Memory B cell (primary cell): ENCODE measurements around the gene HS3ST1.

Experiments used
- ATAC-seq: fragments of 150-1000 bp; cut with Tn5 transposase; 2 replicates; pipeline ENCODE4 v1.10.0; 2021; ENCODE audit warnings: low read depth, mild to moderate bottlenecking, moderate library complexity
- DNase-seq, 2 donors: peaks; one replicate each; pipeline ENCODE4 v3.0.0; 2022; ENCODE audit warnings: low spot score in 2 of 2
- H3K27ac Mint-ChIP-seq: one replicate; pipeline ENCODE4 v1.8.0; 2022; ENCODE audit warnings: mild to moderate bottlenecking, moderate library complexity, mixed read lengths
- H3K27me3 Mint-ChIP-seq: one replicate; pipeline ENCODE4 v1.8.0; 2022; ENCODE audit warnings: mixed read lengths
- H3K36me3 Mint-ChIP-seq: one replicate; pipeline ENCODE4 v1.8.0; 2022; ENCODE audit warnings: mild to moderate bottlenecking, mixed read lengths
- H3K4me1 Mint-ChIP-seq: one replicate; pipeline ENCODE4 v1.8.0; 2022; ENCODE audit warnings: mixed read lengths
- H3K4me3 Mint-ChIP-seq: one replicate; pipeline ENCODE4 v1.8.0; 2022; ENCODE audit warnings: mild to moderate bottlenecking, moderate library complexity, mixed read lengths
- H3K9me3 Mint-ChIP-seq: one replicate; pipeline ENCODE4 v1.8.0; 2022; ENCODE audit warnings: mixed read lengths

The HS3ST1 gene

DNA sequence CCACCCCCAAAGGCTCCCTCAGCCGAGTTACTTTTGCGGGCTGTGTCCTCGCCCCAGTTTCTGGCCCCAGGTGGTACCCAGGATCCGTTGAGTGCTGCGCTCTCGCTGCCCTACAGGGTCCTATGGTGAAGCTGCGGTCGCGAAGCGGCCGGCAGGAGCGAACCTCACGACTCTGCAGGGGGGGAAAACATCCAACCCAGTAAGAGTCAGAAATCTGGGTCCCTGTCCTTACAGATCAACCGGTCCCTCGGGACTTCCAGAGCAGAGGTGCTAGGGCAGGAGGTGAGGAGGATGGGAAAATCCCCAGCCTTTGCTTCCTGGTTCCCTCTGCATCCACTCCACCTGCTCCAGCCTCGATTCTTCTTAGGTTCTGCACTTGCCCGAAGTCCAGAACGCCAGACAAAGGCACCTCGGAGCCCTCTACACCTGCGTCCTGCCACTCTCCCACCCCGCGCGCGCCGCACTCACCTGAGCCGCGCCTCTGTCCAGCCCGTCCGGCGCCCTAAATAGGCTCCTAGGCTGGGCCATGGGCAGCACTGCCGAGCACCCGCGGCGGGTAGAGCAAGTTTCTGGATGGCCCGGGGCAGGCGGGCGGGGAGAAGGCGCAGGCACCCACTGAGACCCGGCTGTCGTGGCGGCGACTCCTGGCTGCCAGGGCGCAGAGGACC is at the start of gene HS3ST1:
TSS of gene HS3ST1 (minus strand) at position 664 of the 668 bp plus-strand sequence. CDS start 28,889 bp downstream, outside the sequence.
- Mint-ChIP-seq H3K4me1 (peaks cover 25% of the 10 kb centered on the region), H3K27ac (peak within 1 kb of the TSS; percentile 64), H3K4me3 (peak within 1 kb of the TSS; percentile 87), H3K9me3 (no peaks in the 10 kb centered on the region), H3K27me3 (no peaks in the 10 kb centered on the region), H3K36me3 (no peaks in the 10 kb centered on the region)
- ATAC-seq (peak; percentile 36), DNase-seq (peak in 1 of 2 donors; percentile 14)

DNA sequence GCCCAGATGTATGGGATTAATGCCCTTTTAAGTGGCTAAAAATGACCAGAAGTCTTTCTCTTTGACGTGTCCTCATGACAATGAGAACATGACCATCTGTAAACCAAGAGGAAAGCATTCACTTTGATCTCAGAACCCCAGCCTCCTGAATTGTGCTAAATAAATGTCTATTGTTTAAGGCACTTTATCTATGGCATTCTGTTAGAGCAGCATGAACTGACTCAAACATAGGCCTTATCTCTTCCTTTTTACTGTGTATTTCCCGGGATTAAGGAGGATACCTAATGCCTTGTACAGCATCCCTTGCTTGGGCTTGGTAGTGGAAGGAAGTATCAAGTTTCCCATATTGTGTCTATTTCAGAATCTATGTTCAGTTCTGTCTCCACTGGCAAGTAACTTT is 47.2 kb upstream of the HS3ST1 start:
- peaks cover 8% of the 10 kb centered on the region for H3K9me3 Mint-ChIP-seq
- no peaks in the 10 kb centered on the region for H3K36me3 Mint-ChIP-seq
- no peaks in the 10 kb centered on the region for H3K27me3 Mint-ChIP-seq
- ATAC-seq (no peak), DNase-seq (no peak)
- H3K27ac Mint-ChIP-seq, result no peak overlapping the region
- no peak overlapping the region for H3K4me3 Mint-ChIP-seq
- peaks cover 15% of the 10 kb centered on the region for H3K4me1 Mint-ChIP-seq

DNA sequence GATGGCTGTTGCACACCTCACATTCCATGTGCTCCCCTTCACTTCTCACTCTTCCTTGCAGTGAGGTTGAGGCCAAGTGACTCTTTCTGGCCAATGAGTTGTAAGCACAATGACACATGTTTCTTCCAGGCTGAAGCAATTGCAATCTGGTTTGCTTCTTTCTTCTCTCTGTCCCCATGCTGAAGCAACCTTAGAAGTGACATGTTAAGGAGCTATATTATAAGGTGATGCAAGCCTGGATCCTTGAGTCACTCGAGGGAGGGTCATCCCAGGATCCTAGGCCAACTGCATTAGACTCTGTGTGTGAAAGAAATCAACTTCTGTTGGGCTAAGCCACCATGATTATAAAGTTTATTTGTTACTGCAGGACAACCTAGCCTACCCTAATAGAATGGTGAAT is 45.5 kb upstream of the HS3ST1 start:
- peaks cover 6% of the 10 kb centered on the region for H3K9me3 Mint-ChIP-seq
- no peak overlapping the region for H3K4me3 Mint-ChIP-seq
- DNase-seq (no peak), ATAC-seq (no peak)
- H3K27ac Mint-ChIP-seq, result no peak overlapping the region
- no peaks in the 10 kb centered on the region for H3K36me3 Mint-ChIP-seq
- H3K27me3 Mint-ChIP-seq, result no peaks in the 10 kb centered on the region
- H3K4me1 Mint-ChIP-seq, result peaks cover 26% of the 10 kb centered on the region

- Mint-ChIP-seq H3K36me3 (no peaks in the 10 kb centered on the region), H3K9me3 (peaks cover 4% of the 10 kb centered on the region), H3K27me3 (no peaks in the 10 kb centered on the region), H3K4me3 (peak overlapping the region; percentile 69), H3K27ac (peak overlapping the region; percentile 92), H3K4me1 (peaks cover 28% of the 10 kb centered on the region)
- DNase-seq, result no peak
- ATAC-seq, result no peak
These were observed 43.8 kb upstream of the HS3ST1 start for GRCh38 chr4:11472535-11472934.

DNA sequence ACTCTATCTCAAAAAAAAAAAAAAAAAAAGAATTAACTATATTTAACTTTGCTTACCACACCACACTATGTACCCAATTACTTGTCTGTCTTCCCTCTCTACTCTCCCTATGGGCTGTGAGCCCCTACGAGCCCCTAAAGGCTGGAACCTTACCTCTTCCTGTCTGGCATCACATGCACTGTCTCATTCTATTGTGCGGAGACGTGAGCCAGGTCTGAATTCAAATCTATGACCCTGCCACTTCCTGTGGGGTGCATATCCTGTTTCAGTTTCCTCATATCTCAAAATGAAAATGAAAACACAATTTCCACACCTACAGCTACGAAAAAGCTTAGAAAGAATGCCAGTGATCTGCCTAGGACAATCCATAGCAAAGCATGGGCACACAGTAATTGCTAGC is 42.9 kb upstream of the HS3ST1 start:
- H3K4me1 Mint-ChIP-seq, result peaks cover 31% of the 10 kb centered on the region
- peak; percentile 94 for ATAC-seq
- peaks cover 4% of the 10 kb centered on the region for H3K9me3 Mint-ChIP-seq
- DNase-seq, result peak; percentile 33 to 48
- H3K4me3 Mint-ChIP-seq, result peak overlapping the region; percentile 83
- H3K36me3 Mint-ChIP-seq, result no peaks in the 10 kb centered on the region
- H3K27me3 Mint-ChIP-seq, result no peaks in the 10 kb centered on the region
- peak overlapping the region; percentile 88 for H3K27ac Mint-ChIP-seq

DNA sequence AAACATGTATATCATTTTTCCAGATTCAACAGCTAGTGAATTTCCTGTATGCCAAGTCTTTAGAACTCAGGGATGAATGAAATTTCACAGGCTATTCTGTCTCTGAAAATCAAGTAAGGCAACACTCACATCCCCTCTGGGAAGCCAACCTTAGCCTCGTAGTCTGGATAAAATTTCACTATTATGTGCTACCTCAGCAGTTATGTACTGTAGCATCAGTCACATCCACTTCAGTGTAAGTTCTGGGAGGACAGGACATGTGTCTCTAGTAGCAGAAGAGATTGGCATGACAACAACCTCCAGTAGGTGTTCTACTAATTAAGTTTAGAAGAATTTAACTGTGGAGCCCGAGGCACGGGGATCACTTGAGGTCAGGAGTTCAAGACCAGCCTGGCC is 42.4 kb upstream of the HS3ST1 start:
- peak overlapping the region; percentile 88 for H3K27ac Mint-ChIP-seq
- H3K4me1 Mint-ChIP-seq, result peaks cover 31% of the 10 kb centered on the region
- H3K9me3 Mint-ChIP-seq, result peaks cover 4% of the 10 kb centered on the region
- no peaks in the 10 kb centered on the region for H3K36me3 Mint-ChIP-seq
- ATAC-seq (no peak), DNase-seq (no peak)
- peak overlapping the region; percentile 18 for H3K4me3 Mint-ChIP-seq
- no peaks in the 10 kb centered on the region for H3K27me3 Mint-ChIP-seq

GRCh38 chr4:11470438-11471045 is 41.8 kb upstream of the HS3ST1 start:
- Mint-ChIP-seq H3K27ac (peak overlapping the region; percentile 88), H3K36me3 (no peaks in the 10 kb centered on the region), H3K4me3 (peak overlapping the region; percentile 18), H3K9me3 (peaks cover 4% of the 10 kb centered on the region), H3K27me3 (no peaks in the 10 kb centered on the region), H3K4me1 (peaks cover 31% of the 10 kb centered on the region)
- no peak for DNase-seq
- ATAC-seq, result no peak

GRCh38 chr4:11469650-11470437 is 41.1 kb upstream of the HS3ST1 start:
- Mint-ChIP-seq H3K27ac (peak overlapping the region; percentile 88), H3K27me3 (no peaks in the 10 kb centered on the region), H3K9me3 (peaks cover 6% of the 10 kb centered on the region), H3K4me1 (peaks cover 31% of the 10 kb centered on the region), H3K36me3 (no peaks in the 10 kb centered on the region), H3K4me3 (peak overlapping the region; percentile 18)
- no peak for ATAC-seq
- DNase-seq, result no peak

GRCh38 chr4:11468901-11469300 is 40.2 kb upstream of the HS3ST1 start:
- peaks cover 6% of the 10 kb centered on the region for H3K9me3 Mint-ChIP-seq
- no peak for ATAC-seq
- DNase-seq, result no peak
- H3K36me3 Mint-ChIP-seq, result no peaks in the 10 kb centered on the region
- peaks cover 31% of the 10 kb centered on the region for H3K4me1 Mint-ChIP-seq
- peak overlapping the region; percentile 26 for H3K27ac Mint-ChIP-seq
- H3K4me3 Mint-ChIP-seq, result no peak overlapping the region
- no peaks in the 10 kb centered on the region for H3K27me3 Mint-ChIP-seq

DNA sequence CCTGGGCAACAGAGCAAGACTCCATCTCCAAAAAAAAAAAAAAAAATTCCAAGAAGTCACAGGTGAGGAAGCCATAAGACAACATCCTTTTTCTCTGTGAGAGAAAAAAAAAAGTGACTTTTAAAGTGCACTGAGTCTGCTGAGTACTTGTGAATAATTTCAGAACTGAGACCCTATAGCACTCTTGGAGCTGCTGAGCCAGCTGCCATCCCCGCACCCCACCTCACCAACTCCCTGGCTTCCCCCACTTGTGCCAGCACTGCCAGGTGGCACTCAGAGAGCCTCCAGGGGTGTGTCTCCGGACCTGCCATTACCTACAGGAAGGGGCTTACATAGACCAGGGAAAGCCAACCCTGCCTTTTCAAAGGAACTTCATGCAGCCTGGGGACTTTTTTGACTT is 39.2 kb upstream of the HS3ST1 start:
- Mint-ChIP-seq H3K4me3 (no peak overlapping the region), H3K27ac (no peak overlapping the region), H3K27me3 (no peaks in the 10 kb centered on the region), H3K36me3 (no peaks in the 10 kb centered on the region), H3K4me1 (peaks cover 30% of the 10 kb centered on the region), H3K9me3 (peaks cover 6% of the 10 kb centered on the region)
- ATAC-seq (no peak), DNase-seq (no peak)

GRCh38 chr4:11463707-11464106 is 35.0 kb upstream of the HS3ST1 start:
- no peaks in the 10 kb centered on the region for H3K27me3 Mint-ChIP-seq
- no peak overlapping the region for H3K27ac Mint-ChIP-seq
- no peak overlapping the region for H3K4me3 Mint-ChIP-seq
- peaks cover 7% of the 10 kb centered on the region for H3K4me1 Mint-ChIP-seq
- peaks cover 9% of the 10 kb centered on the region for H3K9me3 Mint-ChIP-seq
- H3K36me3 Mint-ChIP-seq, result peaks cover 8% of the 10 kb centered on the region
- ATAC-seq (no peak), DNase-seq (no peak)

- H3K36me3 Mint-ChIP-seq, result peaks cover 9% of the 10 kb centered on the region
- no peak for DNase-seq
- peaks cover 3% of the 10 kb centered on the region for H3K27me3 Mint-ChIP-seq
- H3K4me3 Mint-ChIP-seq, result no peak overlapping the region
- H3K9me3 Mint-ChIP-seq, result peaks cover 10% of the 10 kb centered on the region
- no peak overlapping the region for H3K27ac Mint-ChIP-seq
- no peak for ATAC-seq
- H3K4me1 Mint-ChIP-seq, result peaks cover 16% of the 10 kb centered on the region
These were observed 27.7 kb upstream of the HS3ST1 start for GRCh38 chr4:11456401-11456800.

DNA sequence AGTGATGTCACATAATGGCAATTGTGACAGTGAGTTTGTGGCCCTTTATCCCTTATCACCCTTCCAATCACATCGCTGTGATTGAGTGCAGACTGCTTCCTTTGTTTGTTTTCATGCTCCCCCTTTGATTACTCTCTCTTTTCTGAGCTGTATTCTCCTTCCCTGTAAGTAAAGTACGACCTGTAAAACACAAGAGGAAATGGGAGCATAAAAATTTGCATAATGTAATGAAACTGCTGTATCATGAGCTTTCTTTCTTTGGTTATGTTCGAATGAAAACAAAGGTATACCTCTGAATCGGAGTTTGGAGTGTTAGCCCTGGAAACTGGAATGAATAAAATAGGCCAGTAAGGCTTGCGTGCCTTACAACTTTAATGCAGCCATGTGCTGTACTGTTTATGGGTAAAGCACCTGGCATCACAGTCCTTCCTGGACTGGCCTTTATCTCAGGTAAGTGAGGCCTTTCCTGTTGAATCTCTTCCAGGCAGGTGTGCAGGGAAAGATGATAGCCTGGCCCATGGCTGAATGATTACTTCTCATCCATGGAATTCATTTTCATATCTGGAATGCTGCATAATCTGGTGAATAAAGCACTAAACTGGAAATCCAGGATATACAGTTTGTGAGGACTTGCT is 26.6 kb upstream of the HS3ST1 start:
- no peak overlapping the region for H3K27ac Mint-ChIP-seq
- H3K36me3 Mint-ChIP-seq, result peaks cover 9% of the 10 kb centered on the region
- ATAC-seq, result peak; percentile 12
- no peak for DNase-seq
- H3K9me3 Mint-ChIP-seq, result peaks cover 7% of the 10 kb centered on the region
- H3K27me3 Mint-ChIP-seq, result peaks cover 3% of the 10 kb centered on the region
- peaks cover 16% of the 10 kb centered on the region for H3K4me1 Mint-ChIP-seq
- peak overlapping the region; percentile 36 for H3K4me3 Mint-ChIP-seq

DNA sequence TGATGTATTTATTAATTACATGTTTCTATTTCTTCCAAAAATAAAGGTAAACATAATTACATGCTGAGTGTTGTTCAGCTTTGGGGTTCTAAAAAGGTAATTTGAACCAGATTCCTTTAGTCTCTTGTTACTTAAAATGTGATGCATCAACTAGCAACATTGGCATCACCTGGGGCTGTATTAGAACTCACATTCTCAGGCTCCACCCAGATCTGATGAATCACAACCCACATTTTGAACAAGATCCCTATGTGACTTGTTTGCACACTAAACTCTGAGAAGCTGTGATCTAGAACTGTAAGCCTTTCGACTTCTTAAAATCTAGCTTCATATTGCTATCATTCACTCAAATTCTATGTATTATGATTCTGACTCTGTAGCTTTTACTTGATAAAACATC is 23.0 kb upstream of the HS3ST1 start:
- peaks cover 12% of the 10 kb centered on the region for H3K36me3 Mint-ChIP-seq
- H3K27me3 Mint-ChIP-seq, result peaks cover 3% of the 10 kb centered on the region
- no peak overlapping the region for H3K27ac Mint-ChIP-seq
- ATAC-seq, result no peak
- H3K9me3 Mint-ChIP-seq, result peaks cover 1% of the 10 kb centered on the region
- no peak for DNase-seq
- no peak overlapping the region for H3K4me3 Mint-ChIP-seq
- H3K4me1 Mint-ChIP-seq, result peaks cover 16% of the 10 kb centered on the region
